Measurements from ENCODE around the gene TRPM3. TPM values are rescaled to one million over a fixed set of nuclear protein-coding genes. Genes with fewer than 3 reads are reported as not detected.

TRPM3 gene
- total RNA-seq, 4 donors from 2014 or later = 0.07 to 0.66 TPM; not detected in 2

DNA sequence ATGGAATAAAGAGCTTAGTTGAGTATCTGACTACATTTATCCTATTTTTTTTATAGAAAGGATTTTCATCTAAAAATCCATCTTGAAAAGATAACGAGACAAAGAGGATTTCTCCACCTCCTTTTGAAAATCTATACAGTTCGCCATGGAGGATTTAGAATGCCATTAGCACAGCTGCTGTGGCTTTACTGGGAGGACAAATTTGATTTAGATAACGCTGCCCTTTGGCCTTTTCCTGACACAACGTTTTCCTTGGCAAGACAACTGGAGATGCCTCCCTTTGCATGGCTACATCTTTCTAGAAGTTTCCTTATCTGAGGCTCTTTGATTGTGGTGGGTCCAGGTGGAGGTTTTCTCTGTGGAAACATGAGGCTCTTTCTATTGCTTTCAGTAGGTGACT lies 560.3 kb downstream of the TRPM3 start:
- Histone ChIP-seq H3K9me3 (no peaks in the 10 kb centered on the region), H3K4me1 (no peaks in the 10 kb centered on the region), H3K27ac (no peak overlapping the region), H3K4me3 (no peak overlapping the region), H3K27me3 (no peaks in the 10 kb centered on the region), H3K36me3 (no peaks in the 10 kb centered on the region)
- TF ChIP-seq POLR2A (IDR thresholded peaks at IDR 0.05) = no peak
- TF ChIP-seq, protein P1, sequence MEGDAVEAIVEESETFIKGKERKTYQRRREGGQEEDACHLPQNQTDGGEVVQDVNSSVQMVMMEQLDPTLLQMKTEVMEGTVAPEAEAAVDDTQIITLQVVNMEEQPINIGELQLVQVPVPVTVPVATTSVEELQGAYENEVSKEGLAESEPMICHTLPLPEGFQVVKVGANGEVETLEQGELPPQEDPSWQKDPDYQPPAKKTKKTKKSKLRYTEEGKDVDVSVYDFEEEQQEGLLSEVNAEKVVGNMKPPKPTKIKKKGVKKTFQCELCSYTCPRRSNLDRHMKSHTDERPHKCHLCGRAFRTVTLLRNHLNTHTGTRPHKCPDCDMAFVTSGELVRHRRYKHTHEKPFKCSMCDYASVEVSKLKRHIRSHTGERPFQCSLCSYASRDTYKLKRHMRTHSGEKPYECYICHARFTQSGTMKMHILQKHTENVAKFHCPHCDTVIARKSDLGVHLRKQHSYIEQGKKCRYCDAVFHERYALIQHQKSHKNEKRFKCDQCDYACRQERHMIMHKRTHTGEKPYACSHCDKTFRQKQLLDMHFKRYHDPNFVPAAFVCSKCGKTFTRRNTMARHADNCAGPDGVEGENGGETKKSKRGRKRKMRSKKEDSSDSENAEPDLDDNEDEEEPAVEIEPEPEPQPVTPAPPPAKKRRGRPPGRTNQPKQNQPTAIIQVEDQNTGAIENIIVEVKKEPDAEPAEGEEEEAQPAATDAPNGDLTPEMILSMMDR (IDR thresholded peaks at IDR 0.05 in 4 of 5, conservative IDR thresholded peaks at IDR 0.05 in 1 of 5) = no peak
- no peak for ATAC-seq
- intact Hi-C loops (cut with DNase I; ENCODE audit: low total_unique reads) = no loop called here
- DNase-seq = no peak
- in situ Hi-C loops (cut with MboI; ENCODE audit: low sequenced_read_pairs in 4 of 4) = no loop called here

DNA sequence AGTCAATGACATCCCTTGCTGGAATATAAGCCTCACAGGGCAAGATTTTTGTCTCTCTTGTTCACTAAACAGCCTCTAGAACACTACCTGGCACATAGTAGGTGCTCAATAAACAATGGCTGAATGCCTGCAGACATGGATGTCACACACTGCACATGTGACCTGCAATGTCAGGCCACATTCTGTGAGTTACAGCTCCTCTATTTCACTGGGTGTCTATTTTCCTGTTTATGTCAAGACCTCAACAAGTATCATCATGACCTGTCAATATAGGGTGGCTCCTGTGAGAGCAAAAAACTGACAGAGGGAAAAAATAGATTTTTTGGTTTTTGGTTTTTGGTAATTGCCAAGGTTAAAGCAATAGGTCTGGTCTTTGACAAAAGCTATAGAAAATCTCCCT lies 562.3 kb downstream of the TRPM3 start:
- Histone ChIP-seq H3K9me3 (no peaks in the 10 kb centered on the region), H3K27me3 (no peaks in the 10 kb centered on the region), H3K27ac (no peak overlapping the region), H3K4me3 (no peak overlapping the region), H3K36me3 (no peaks in the 10 kb centered on the region), H3K4me1 (peaks cover 6 to 11% of the 10 kb centered on the region in 2 donors)
- in situ Hi-C loops (cut with MboI; ENCODE audit: low sequenced_read_pairs in 4 of 4) = no loop called here
- intact Hi-C loops (cut with DNase I; ENCODE audit: low total_unique reads) = no loop called here
- no peak for DNase-seq
- no peak for ATAC-seq
- TF ChIP-seq, protein P1 (IDR thresholded peaks at IDR 0.05 in 4 of 5, conservative IDR thresholded peaks at IDR 0.05 in 1 of 5) = no peak
- TF ChIP-seq POLR2A (IDR thresholded peaks at IDR 0.05) = no peak

DNA sequence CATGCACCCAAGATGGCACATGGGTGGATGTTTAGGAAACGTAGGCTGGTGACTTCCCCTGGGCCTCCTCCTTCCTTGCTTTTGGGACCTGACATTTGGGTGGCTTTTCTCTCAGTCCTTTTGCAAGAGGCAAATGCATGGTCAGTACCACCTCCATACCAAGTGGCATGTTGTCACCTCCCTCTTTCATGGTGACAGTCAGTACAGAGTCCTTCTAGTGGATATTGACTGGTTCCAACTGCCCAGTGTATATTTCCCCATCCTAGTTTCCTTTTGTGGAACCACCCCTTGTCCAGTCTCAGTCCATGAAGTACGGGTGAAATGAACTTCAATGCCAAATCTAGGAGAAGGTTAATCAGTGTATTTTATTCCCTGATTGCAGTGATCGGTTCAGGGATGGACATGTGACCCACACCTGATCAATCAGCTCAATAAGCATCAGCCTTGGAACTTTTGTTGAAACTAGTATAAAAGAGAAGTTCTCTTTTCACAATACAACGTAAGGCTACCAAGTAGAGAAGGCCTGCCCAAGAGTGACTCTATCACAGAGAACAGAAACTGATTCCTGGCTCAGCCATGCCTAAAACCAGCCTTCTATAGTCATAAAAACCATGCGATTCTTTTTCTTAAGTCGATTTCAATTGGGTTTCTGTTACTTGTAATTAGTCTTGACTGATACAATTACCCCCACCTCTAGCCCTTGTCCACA lies 563.6 kb downstream of the TRPM3 start:
- Histone ChIP-seq H3K4me3 (no peak overlapping the region), H3K27ac (no peak overlapping the region), H3K9me3 (no peaks in the 10 kb centered on the region), H3K36me3 (no peaks in the 10 kb centered on the region), H3K27me3 (no peaks in the 10 kb centered on the region), H3K4me1 (peaks cover 7 to 13% of the 10 kb centered on the region in 2 donors)
- intact Hi-C loops (cut with DNase I; ENCODE audit: low total_unique reads) = no loop called here
- DNase-seq (no peak), ATAC-seq (no peak)
- in situ Hi-C loops (cut with MboI; ENCODE audit: low sequenced_read_pairs in 4 of 4) = no loop called here
- TF ChIP-seq POLR2A (IDR thresholded peaks at IDR 0.05) = no peak
- TF ChIP-seq, protein P1 (IDR thresholded peaks at IDR 0.05 in 4 of 5, conservative IDR thresholded peaks at IDR 0.05 in 1 of 5) = no peak

DNA sequence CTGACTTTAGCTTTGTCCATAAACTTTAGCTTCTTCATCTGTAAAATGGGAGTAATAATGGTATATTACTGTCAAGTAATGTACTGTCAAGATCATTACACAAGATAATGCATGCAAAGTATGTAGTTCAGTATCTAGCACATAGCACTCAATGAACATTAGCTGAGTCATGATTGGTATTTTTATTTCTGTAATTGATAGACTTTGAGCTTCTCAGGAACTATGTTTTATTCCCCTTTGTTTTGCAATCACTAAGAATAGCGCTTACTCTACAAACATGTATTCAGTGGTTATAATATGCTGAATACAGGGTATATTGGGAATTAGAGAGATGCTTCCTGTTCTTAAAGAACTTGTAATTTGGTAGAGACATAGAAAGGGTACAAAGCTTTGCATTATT lies 564.6 kb downstream of the TRPM3 start:
- Histone ChIP-seq H3K4me3 (no peak overlapping the region), H3K36me3 (no peaks in the 10 kb centered on the region), H3K4me1 (peaks cover 7 to 13% of the 10 kb centered on the region in 2 donors), H3K27me3 (no peaks in the 10 kb centered on the region), H3K9me3 (no peaks in the 10 kb centered on the region), H3K27ac (no peak overlapping the region)
- TF ChIP-seq, protein P1 (IDR thresholded peaks at IDR 0.05 in 4 of 5, conservative IDR thresholded peaks at IDR 0.05 in 1 of 5) = no peak
- no peak for TF ChIP-seq POLR2A (IDR thresholded peaks at IDR 0.05)
- intact Hi-C loops (cut with DNase I; ENCODE audit: low total_unique reads) = no loop called here
- in situ Hi-C loops (cut with MboI; ENCODE audit: low sequenced_read_pairs in 4 of 4) = no loop called here
- DNase-seq = no peak
- no peak for ATAC-seq

DNA sequence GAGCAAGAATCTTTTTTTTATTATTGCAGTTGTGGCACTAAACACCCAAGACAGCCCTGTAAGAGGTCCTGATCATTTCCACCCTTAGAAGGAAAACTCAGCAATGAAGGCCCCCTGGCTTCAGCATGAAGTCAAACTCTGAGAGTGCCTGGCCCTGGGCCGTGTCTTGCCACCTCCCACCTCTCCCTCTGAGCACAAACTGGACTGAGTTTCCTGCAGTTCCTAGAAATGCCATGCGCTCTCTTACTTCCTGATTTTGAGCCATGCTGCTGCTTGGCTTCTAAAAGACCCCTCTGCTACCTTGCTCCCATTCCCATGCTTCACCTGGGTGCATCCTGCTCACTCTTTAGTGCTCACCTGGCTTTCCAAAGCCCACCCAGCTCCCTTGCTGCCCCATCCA lies 566.5 kb downstream of the TRPM3 start:
- Histone ChIP-seq H3K4me3 (no peak overlapping the region), H3K9me3 (no peaks in the 10 kb centered on the region), H3K27ac (no peak overlapping the region), H3K4me1 (peaks cover 7 to 13% of the 10 kb centered on the region in 2 donors), H3K36me3 (no peaks in the 10 kb centered on the region), H3K27me3 (no peaks in the 10 kb centered on the region)
- intact Hi-C loops (cut with DNase I; ENCODE audit: low total_unique reads) (no loop called here), in situ Hi-C loops (cut with MboI; ENCODE audit: low sequenced_read_pairs in 4 of 4) (no loop called here)
- ATAC-seq (no peak), DNase-seq (no peak)
- TF ChIP-seq POLR2A (IDR thresholded peaks at IDR 0.05) = no peak
- TF ChIP-seq, protein P1 (IDR thresholded peaks at IDR 0.05 in 4 of 5, conservative IDR thresholded peaks at IDR 0.05 in 1 of 5) = no peak

Data from gastrocnemius medialis (tissue), 4 donors.